DND-41 (cell line): Measurements from ENCODE around the gene PPP1R14D.

Experiments used
- ATAC-seq: fragments of 200-7000 bp; cut with Tn5 transposase; 3 replicates; pipeline ENCODE4 v1.9.1; 2021; ENCODE audit warnings: low read depth; ENCODE audit not compliant: insufficient read depth
- DNase-seq: peaks from one replicate; pipeline ENCODE4 v3.0.0-alpha.2; 2020
- H2AFZ ChIP-seq: 2 replicates; pipeline ENCODE4 v1.6.0; 2012; ENCODE audit warnings: low read depth, low read length
- H3K27ac ChIP-seq: 2 replicates; pipeline ENCODE4 v1.5.1; 2012; ENCODE audit warnings: low read length, inconsistent platforms
- H3K27me3 ChIP-seq: fragments of 200-600 bp; sonication (generic); 2 replicates; pipeline ENCODE4 v1.6.0; 2012; ENCODE audit warnings: low read length, mild to moderate bottlenecking, inconsistent platforms; ENCODE audit not compliant: insufficient read depth, poor library complexity
- H3K36me3 ChIP-seq: 2 replicates; pipeline ENCODE4 v1.5.1; 2012; ENCODE audit warnings: low read length, inconsistent platforms; ENCODE audit not compliant: insufficient read depth
- H3K4me1 ChIP-seq: 2 replicates; pipeline ENCODE4 v1.5.1; 2012; ENCODE audit warnings: mild to moderate bottlenecking, low read length; ENCODE audit not compliant: insufficient read depth
- H3K4me2 ChIP-seq: 2 replicates; pipeline ENCODE4 v1.6.0; 2012; ENCODE audit warnings: mild to moderate bottlenecking, moderate library complexity, low read length, inconsistent platforms; ENCODE audit not compliant: insufficient read depth
- H3K4me3 ChIP-seq, 2 experiments: fragments of 200-600 bp in 1 of 2; shearing (Covaris generic) in 1 of 2; 2 replicates each; pipeline ENCODE4 v1.5.1; 2012 to 2016; ENCODE audit warnings: inconsistent platforms in 2 of 2, low read length in 2 of 2, mild to moderate bottlenecking in 2 of 2, low read depth in 1 of 2, moderate library complexity in 1 of 2
- H3K79me2 ChIP-seq: 2 replicates; pipeline ENCODE4 v1.6.0; 2012; ENCODE audit warnings: low read length, inconsistent platforms; ENCODE audit not compliant: insufficient read depth
- H3K9ac ChIP-seq: 2 replicates; pipeline ENCODE4 v1.6.0; 2012; ENCODE audit warnings: low read depth, mild to moderate bottlenecking, inconsistent platforms, low read length, moderate library complexity
- H3K9me3 ChIP-seq: 2 replicates; pipeline ENCODE4 v1.5.1; 2012; ENCODE audit warnings: low read length, moderate library complexity, mild to moderate bottlenecking, inconsistent platforms; ENCODE audit not compliant: insufficient read depth, severe bottlenecking
- H4K20me1 ChIP-seq: 2 replicates; pipeline ENCODE4 v1.6.0; 2012; ENCODE audit warnings: low read length; ENCODE audit not compliant: insufficient read depth
- EZH2 ChIP-seq: IDR thresholded peaks from 3 replicates; pipeline ENCODE4 v1.6.1; 2012; ENCODE audit warnings: borderline replicate concordance, low read depth, mild to moderate bottlenecking, moderate library complexity, low read length, inconsistent platforms; ENCODE audit not compliant: severe bottlenecking
- TF ChIP-seq, protein P1 (sequence below): IDR thresholded peaks from 2 replicates; pipeline ENCODE4 v1.5.1; 2012; ENCODE audit warnings: borderline replicate concordance, low read length, moderate library complexity, mild to moderate bottlenecking; ENCODE audit not compliant: poor library complexity, severe bottlenecking; ENCODE audit errors: extremely low read depth

Gene PPP1R14D

DNA sequence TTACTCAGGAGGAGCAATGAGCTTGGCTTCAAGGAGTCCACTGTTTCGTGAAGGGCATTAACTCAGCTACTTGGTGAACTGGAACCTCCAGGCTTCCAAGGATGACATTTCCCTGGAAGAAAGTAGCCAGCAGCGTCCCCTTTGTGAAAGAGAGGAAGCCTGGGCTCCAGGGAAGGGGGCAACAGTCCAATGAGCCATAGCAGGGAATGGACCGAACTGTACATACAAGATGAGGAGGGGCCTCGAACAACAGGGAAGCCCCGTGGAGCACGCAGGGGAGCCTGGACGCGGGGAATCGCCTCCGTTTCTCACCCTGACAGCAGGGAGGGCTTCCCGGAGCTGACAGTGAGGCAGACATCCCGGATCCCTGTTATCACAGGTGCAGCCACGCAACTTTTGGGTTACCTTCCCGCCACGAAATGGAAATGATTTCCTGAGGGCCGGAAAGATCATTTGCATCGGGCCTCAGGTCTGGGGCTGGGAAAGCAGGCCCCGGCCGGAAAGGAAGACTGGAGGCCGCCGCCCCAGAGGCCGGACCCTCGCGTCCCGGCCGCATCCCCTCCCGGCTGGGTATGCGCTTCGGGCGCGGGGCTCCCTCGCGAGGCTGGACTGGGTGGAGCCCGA lies 14.9 kb upstream of the PPP1R14D start:
- H3K4me1 ChIP-seq: peaks cover 10% of the 10 kb centered on the region
- ATAC-seq: no peak
- no peak for DNase-seq
- no peaks in the 10 kb centered on the region for H3K27me3 ChIP-seq
- TF ChIP-seq, protein P1, sequence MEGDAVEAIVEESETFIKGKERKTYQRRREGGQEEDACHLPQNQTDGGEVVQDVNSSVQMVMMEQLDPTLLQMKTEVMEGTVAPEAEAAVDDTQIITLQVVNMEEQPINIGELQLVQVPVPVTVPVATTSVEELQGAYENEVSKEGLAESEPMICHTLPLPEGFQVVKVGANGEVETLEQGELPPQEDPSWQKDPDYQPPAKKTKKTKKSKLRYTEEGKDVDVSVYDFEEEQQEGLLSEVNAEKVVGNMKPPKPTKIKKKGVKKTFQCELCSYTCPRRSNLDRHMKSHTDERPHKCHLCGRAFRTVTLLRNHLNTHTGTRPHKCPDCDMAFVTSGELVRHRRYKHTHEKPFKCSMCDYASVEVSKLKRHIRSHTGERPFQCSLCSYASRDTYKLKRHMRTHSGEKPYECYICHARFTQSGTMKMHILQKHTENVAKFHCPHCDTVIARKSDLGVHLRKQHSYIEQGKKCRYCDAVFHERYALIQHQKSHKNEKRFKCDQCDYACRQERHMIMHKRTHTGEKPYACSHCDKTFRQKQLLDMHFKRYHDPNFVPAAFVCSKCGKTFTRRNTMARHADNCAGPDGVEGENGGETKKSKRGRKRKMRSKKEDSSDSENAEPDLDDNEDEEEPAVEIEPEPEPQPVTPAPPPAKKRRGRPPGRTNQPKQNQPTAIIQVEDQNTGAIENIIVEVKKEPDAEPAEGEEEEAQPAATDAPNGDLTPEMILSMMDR: no peak
- no peak for TF ChIP-seq EZH2
- no peak overlapping the region for H3K9ac ChIP-seq
- H3K9me3 ChIP-seq: no peaks in the 10 kb centered on the region
- H3K4me3 ChIP-seq: no peak overlapping the region
- no peak overlapping the region for H2AFZ ChIP-seq
- no peak overlapping the region for H3K4me2 ChIP-seq
- H3K36me3 ChIP-seq: no peaks in the 10 kb centered on the region
- H3K79me2 ChIP-seq: no peaks in the 10 kb centered on the region
- H3K27ac ChIP-seq: no peak overlapping the region
- no peaks in the 10 kb centered on the region for H4K20me1 ChIP-seq

DNA sequence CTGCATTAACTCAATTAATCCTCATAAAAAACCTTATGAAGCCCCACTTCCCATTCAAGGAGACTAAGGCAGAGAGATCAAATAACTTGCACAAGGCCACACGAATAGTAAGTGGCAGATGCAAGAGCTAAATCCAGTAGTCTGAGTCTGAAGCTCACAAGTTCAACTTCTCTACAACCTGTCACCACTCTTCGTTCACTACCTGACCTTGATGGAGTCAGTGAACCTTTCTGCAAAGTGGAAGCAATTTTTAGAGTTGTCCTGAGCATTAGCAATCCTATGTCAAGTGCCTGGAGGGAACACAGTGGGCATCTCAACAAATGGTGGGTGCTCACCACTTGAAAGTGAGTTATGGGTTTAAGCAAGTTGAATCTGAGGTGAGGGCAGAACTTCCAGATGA lies 13.2 kb upstream of the PPP1R14D start:
- Histone ChIP-seq H2AFZ (no peak overlapping the region), H3K4me3 (no peak overlapping the region), H4K20me1 (no peaks in the 10 kb centered on the region), H3K9ac (no peak overlapping the region), H3K4me1 (no peaks in the 10 kb centered on the region), H3K27ac (no peak overlapping the region), H3K36me3 (no peaks in the 10 kb centered on the region), H3K27me3 (no peaks in the 10 kb centered on the region), H3K79me2 (no peaks in the 10 kb centered on the region), H3K4me2 (no peak overlapping the region), H3K9me3 (no peaks in the 10 kb centered on the region)
- no peak for TF ChIP-seq EZH2
- TF ChIP-seq, protein P1: no peak
- ATAC-seq (no peak), DNase-seq (no peak)

DNA sequence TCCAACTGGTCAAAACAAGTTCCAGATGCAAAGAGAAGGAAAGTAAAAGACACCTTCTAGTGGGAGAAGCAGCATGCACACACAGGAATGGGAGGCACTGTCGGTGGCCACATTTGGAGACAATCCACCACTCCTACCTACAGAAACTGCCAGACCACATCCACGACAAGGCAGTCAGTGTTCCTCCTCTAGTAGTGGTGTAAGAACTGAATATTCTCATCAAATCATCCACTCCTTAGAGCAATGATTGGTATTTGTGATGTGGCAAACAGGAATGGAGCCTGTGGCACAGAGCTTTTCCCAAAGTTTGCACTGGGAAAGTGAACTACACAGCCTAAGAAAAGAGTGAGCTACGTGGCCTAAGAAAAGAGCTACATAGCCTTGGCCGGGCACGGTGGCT lies 10.2 kb upstream of the PPP1R14D start:
- no peaks in the 10 kb centered on the region for H3K27me3 ChIP-seq
- TF ChIP-seq, protein P1: no peak
- TF ChIP-seq EZH2: no peak
- no peak overlapping the region for H3K9ac ChIP-seq
- no peaks in the 10 kb centered on the region for H4K20me1 ChIP-seq
- no peaks in the 10 kb centered on the region for H3K4me1 ChIP-seq
- no peak for ATAC-seq
- H3K27ac ChIP-seq: no peak overlapping the region
- H3K4me3 ChIP-seq: no peak overlapping the region
- H3K36me3 ChIP-seq: no peaks in the 10 kb centered on the region
- no peak for DNase-seq
- H3K4me2 ChIP-seq: no peak overlapping the region
- 0 out of 2 replicates have a peak overlapping the region, but pooled peaks have one; percentile 16 for H2AFZ ChIP-seq
- H3K79me2 ChIP-seq: no peaks in the 10 kb centered on the region
- H3K9me3 ChIP-seq: no peaks in the 10 kb centered on the region
